Measurements from ENCODE around the gene NLRP12. TPM values are rescaled to one million over a fixed set of nuclear protein-coding genes. Genes with fewer than 3 reads are reported as not detected.
"Not testable (repeated sequence)": the region's sequence is repeated elsewhere in the genome, so short reads cannot be mapped to it uniquely, and the experiment has no call there.

Gene NLRP12
- under 1 TPM in 2 of 4 donors, not detected in 2; 0.04 to 0.23 TPM for total RNA-seq

- no peak within 1 kb of the TSS for H3K4me3 ChIP-seq (ENCODE audit: low read depth, poor library complexity, severe bottlenecking)
- TF ChIP-seq POLR2A (IDR thresholded peaks at IDR 0.05) (no peak), CTCF (IDR thresholded peaks at IDR 0.05) (no peak)
- WGBS, 2 donors: 70 to 71% methylated on average over 14 of the region's 14 CpGs
Observed at GRCh38 chr19:53824134-53824611, at the start of gene NLRP12. NLRP12 (minus strand) TSS chr19:53824314; CDS start chr19:53824174, 140 bp downstream.

GRCh38 chr19:53872762-53873161 is 48.6 kb upstream of the NLRP12 start:
- H3K4me3 ChIP-seq (ENCODE audit: low read depth, poor library complexity, severe bottlenecking): no peak overlapping the region
- intact Hi-C loops (cut with DNase I; ENCODE audit: low total_unique reads): no loop called here
- TF ChIP-seq CTCF (IDR thresholded peaks at IDR 0.05): no peak
- no peak for TF ChIP-seq POLR2A (IDR thresholded peaks at IDR 0.05)
- WGBS, 2 donors: 75 to 80% methylated on average over 6 of the region's 6 CpGs
- no peak for DNase-seq (ENCODE audit: low spot score in 2 of 2)

More at GRCh38 chr19:53824134-53824611, at the start of gene NLRP12:
- DNase-seq (ENCODE audit: low spot score in 2 of 2): peak; percentile 21 to 84
- intact Hi-C loops (cut with DNase I; ENCODE audit: low total_unique reads): no loop called here

- TF ChIP-seq CTCF (IDR thresholded peaks at IDR 0.05) (no peak), POLR2A (IDR thresholded peaks at IDR 0.05) (no peak)
- DNase-seq (ENCODE audit: low spot score in 2 of 2): no peak
- no peak overlapping the region for H3K4me3 ChIP-seq (ENCODE audit: low read depth, poor library complexity, severe bottlenecking)
- 46 to 63% methylated on average over 7 of the region's 7 CpGs for WGBS, 2 donors
- intact Hi-C loops (cut with DNase I; ENCODE audit: low total_unique reads): no loop called here
Observed at GRCh38 chr19:53871454-53871853, 47.3 kb upstream of the NLRP12 start.

GRCh38 chr19:53870485-53870844 is 46.4 kb upstream of the NLRP12 start:
- H3K4me3 ChIP-seq (ENCODE audit: low read depth, poor library complexity, severe bottlenecking): no peak overlapping the region
- intact Hi-C loops (cut with DNase I; ENCODE audit: low total_unique reads): no loop called here
- DNase-seq (ENCODE audit: low spot score in 2 of 2): no peak
- 63% methylated on average over 5 of the region's 5 CpGs for WGBS, 2 donors
- TF ChIP-seq CTCF (IDR thresholded peaks at IDR 0.05): no peak
- no peak for TF ChIP-seq POLR2A (IDR thresholded peaks at IDR 0.05)

GRCh38 chr19:53869805-53870484 is 45.8 kb upstream of the NLRP12 start:
- 15 to 24% methylated on average over 6 to 15 of the region's 24 CpGs for WGBS, 2 donors
- DNase-seq (ENCODE audit: low spot score in 2 of 2); intact Hi-C loops (cut with DNase I; ENCODE audit: low total_unique reads): not testable (repeated sequence)
- H3K4me3 ChIP-seq (ENCODE audit: low read depth, poor library complexity, severe bottlenecking): peak overlapping the region; percentile 56

GRCh38 chr19:53868892-53869804 is 45.0 kb upstream of the NLRP12 start:
- peak overlapping the region; percentile 56 for H3K4me3 ChIP-seq (ENCODE audit: low read depth, poor library complexity, severe bottlenecking)
- peak; percentile 81 to 97 for DNase-seq (ENCODE audit: low spot score in 2 of 2)
- intact Hi-C loops (cut with DNase I; ENCODE audit: low total_unique reads): no loop called here
- TF ChIP-seq POLR2A (IDR thresholded peaks at IDR 0.05) (peak in 1 of 2 donors; percentile 37), CTCF (IDR thresholded peaks at IDR 0.05) (no peak)
- WGBS, 2 donors: 1% methylated on average over 32 of the region's 75 CpGs; no CpG with 5 or more reads in 1 of the 2 donors

All from lower leg skin (tissue), 4 donors.